SH-SY5Y (cell line): ENCODE measurements around the gene ARVCF.

ENCODE experiments used
- GATA2 ChIP-seq: IDR thresholded peaks from 2 replicates; pipeline ENCODE4 v1.6.1; 2011; ENCODE audit warnings: mild to moderate bottlenecking, low read depth, low read length
- GATA3 ChIP-seq: IDR thresholded peaks from 2 replicates; pipeline ENCODE4 v1.6.1; 2011; ENCODE audit warnings: low read depth, mild to moderate bottlenecking, low read length, moderate library complexity

DNA sequence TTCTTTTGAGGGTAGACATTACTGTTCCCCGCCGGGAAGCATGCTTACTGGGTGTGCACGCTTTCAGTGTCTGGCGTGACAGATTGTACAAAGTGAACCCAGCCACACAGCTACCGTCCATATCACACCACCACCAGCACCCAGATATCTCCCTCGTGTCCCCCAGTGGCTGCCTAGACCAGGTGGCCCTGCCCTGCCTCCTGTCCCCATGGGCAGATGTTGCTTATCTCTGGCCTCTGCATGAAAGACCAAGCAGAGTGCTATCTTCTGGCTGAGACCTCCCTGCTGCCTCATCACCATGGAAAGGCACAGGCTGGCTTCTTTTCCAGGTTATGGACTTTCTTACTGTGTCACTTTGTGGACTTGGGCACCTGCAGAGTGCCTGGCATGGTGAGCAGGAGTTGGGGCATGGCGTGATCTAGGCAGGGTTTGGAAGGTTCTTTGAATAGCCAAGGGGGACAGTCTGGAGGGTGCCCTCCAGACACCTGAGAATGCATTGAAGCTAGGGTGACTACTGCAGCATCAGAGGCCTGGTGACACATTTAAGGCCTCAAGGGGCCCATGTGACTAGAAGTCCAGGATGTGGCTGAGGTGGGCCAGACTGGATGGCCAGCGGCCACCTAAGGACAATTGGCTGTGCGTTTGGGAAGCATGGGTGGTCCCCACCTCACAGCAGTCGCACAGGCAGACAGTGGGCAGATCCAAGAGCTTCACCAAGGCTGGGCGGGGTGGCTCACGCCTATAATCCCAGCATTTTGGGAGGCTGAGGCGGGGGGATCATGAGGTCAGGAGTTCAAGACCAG lies 9.0 kb upstream of the ARVCF start:
- TF ChIP-seq GATA3: no peak
- TF ChIP-seq GATA2: no peak
